Measurements from ENCODE around the gene ACSL1. TPM values are rescaled to one million over a fixed set of nuclear protein-coding genes. Genes with fewer than 3 reads are reported as not detected.

ACSL1 gene
- polyA plus RNA-seq, 1 donor (not counting 4 experiments of a cell fraction or from before 2014, with no cell fraction given): 60.6 TPM

GRCh38 chr4:184802697-184803015 is 23.1 kb downstream of the ACSL1 start:
- Histone ChIP-seq H3K4me1 (ENCODE audit: control insufficient read depth, extremely low read depth, insufficient read depth, low read length) (peaks cover 58% of the 10 kb centered on the region), H3K4me3 (ENCODE audit: control insufficient read depth in 2 of 3, extremely low read depth in 1 of 3, insufficient read depth in 2 of 3, low read depth in 1 of 3, low read length in 3 of 3) (no peak overlapping the region), H2AFZ (ENCODE audit: control insufficient read depth, low read length) (no peak overlapping the region), H4K20me1 (ENCODE audit: control insufficient read depth, extremely low read depth, insufficient read depth, low read length) (no peaks in the 10 kb centered on the region), H3K4me2 (ENCODE audit: control insufficient read depth, extremely low read depth, insufficient read depth, low read depth, low read length) (no peak overlapping the region), H3K36me3 (ENCODE audit: control insufficient read depth in 2 of 2, extremely low read depth in 1 of 2, insufficient read depth in 2 of 2, low read length in 2 of 2) (peaks cover 13 to 21% of the 10 kb centered on the region in 2 experiments), H3K9ac (ENCODE audit: control insufficient read depth, extremely low read depth, insufficient read depth, low read length) (no peak overlapping the region), H3K27ac (ENCODE audit: control insufficient read depth, insufficient read depth, low read length) (peak overlapping the region; percentile 38), H3K9me3 (ENCODE audit: control insufficient read depth, low read depth, low read length) (no peaks in the 10 kb centered on the region), H3K27me3 (ENCODE audit: control insufficient read depth, extremely low read depth, insufficient read depth, low read length) (no peaks in the 10 kb centered on the region), H3K9me1 (ENCODE audit: control insufficient read depth, extremely low read depth, insufficient read depth, low read length) (no peaks in the 10 kb centered on the region), H3K79me2 (ENCODE audit: control insufficient read depth, insufficient read depth, low read length) (peaks cover 18% of the 10 kb centered on the region)
- TF ChIP-seq EZH2 (IDR thresholded peaks at IDR 0.05; ENCODE audit: low read length) (no peak), CTCF (optimal IDR thresholded peaks at IDR 0.05 in 1 of 3, IDR thresholded peaks at IDR 0.05 in 1 of 3, conservative IDR thresholded peaks at IDR 0.05 in 1 of 3; ENCODE audit: extremely low read depth in 1 of 3, insufficient read depth in 2 of 3, low read length in 3 of 3) (no peak)
- FAIRE-seq (no peak), DNase-seq (ENCODE audit: low read depth, low spot score) (no peak)
- dilution Hi-C loops (cut with MboI; ENCODE audit: extremely low pct_ligation_motif_present, low sequenced_read_pairs): no loop called here

- FAIRE-seq: peak; percentile 99
- no peaks in the 10 kb centered on the region for H3K9me1 ChIP-seq (ENCODE audit: control insufficient read depth, extremely low read depth, insufficient read depth, low read length)
- peaks cover 13 to 21% of the 10 kb centered on the region in 2 experiments for H3K36me3 ChIP-seq (ENCODE audit: control insufficient read depth in 2 of 2, extremely low read depth in 1 of 2, insufficient read depth in 2 of 2, low read length in 2 of 2)
- H4K20me1 ChIP-seq (ENCODE audit: control insufficient read depth, extremely low read depth, insufficient read depth, low read length): no peaks in the 10 kb centered on the region
- H3K27ac ChIP-seq (ENCODE audit: control insufficient read depth, insufficient read depth, low read length): peak overlapping the region; percentile 38
- H3K79me2 ChIP-seq (ENCODE audit: control insufficient read depth, insufficient read depth, low read length): peaks cover 18% of the 10 kb centered on the region
- peak overlapping the region; percentile 29 for H3K4me2 ChIP-seq (ENCODE audit: control insufficient read depth, extremely low read depth, insufficient read depth, low read depth, low read length)
- H3K27me3 ChIP-seq (ENCODE audit: control insufficient read depth, extremely low read depth, insufficient read depth, low read length): no peaks in the 10 kb centered on the region
- TF ChIP-seq EZH2 (IDR thresholded peaks at IDR 0.05; ENCODE audit: low read length): no peak
- no peak for TF ChIP-seq CTCF (optimal IDR thresholded peaks at IDR 0.05 in 1 of 3, IDR thresholded peaks at IDR 0.05 in 1 of 3, conservative IDR thresholded peaks at IDR 0.05 in 1 of 3; ENCODE audit: extremely low read depth in 1 of 3, insufficient read depth in 2 of 3, low read length in 3 of 3)
- no peaks in the 10 kb centered on the region for H3K9me3 ChIP-seq (ENCODE audit: control insufficient read depth, low read depth, low read length)
- H3K9ac ChIP-seq (ENCODE audit: control insufficient read depth, extremely low read depth, insufficient read depth, low read length): no peak overlapping the region
- H3K4me1 ChIP-seq (ENCODE audit: control insufficient read depth, extremely low read depth, insufficient read depth, low read length): peaks cover 52% of the 10 kb centered on the region
- no peak overlapping the region for H3K4me3 ChIP-seq (ENCODE audit: control insufficient read depth in 2 of 3, extremely low read depth in 1 of 3, insufficient read depth in 2 of 3, low read depth in 1 of 3, low read length in 3 of 3)
- dilution Hi-C loops (cut with MboI; ENCODE audit: extremely low pct_ligation_motif_present, low sequenced_read_pairs): no loop called here
- H2AFZ ChIP-seq (ENCODE audit: control insufficient read depth, low read length): no peak overlapping the region
- DNase-seq (ENCODE audit: low read depth, low spot score): peak; percentile 59
These were observed 23.7 kb downstream of the ACSL1 start for GRCh38 chr4:184801781-184802696.

All from keratinocyte (primary cell).